Ascending aorta (tissue), 2 donors: ENCODE data around the gene VIPR1. TPM values are rescaled to one million over a fixed set of nuclear protein-coding genes. Genes with fewer than 3 reads are reported as not detected.

Experiments used
- DNase-seq, 2 donors: peaks; one replicate each; pipeline ENCODE4 v3.0.0-alpha.2; 2019; ENCODE audit warnings: low spot score in 2 of 2
- H3K27ac ChIP-seq, 2 donors: fragments of 200-600 bp; sonication (generic); one replicate each; pipeline ENCODE4 v1.5.1; 2016 to 2017; ENCODE audit warnings: mild to moderate bottlenecking in 1 of 2
- H3K27me3 ChIP-seq: fragments of 200-600 bp; sonication (generic); one replicate; pipeline ENCODE4 v1.5.1; 2017
- H3K36me3 ChIP-seq, 2 donors: fragments of 200-600 bp; sonication (generic); one replicate each; pipeline ENCODE4 v1.5.1; 2016
- H3K4me1 ChIP-seq, 2 donors: fragments of 200-600 bp; sonication (generic); one replicate each; pipeline ENCODE4 v1.5.1; 2016 to 2017; ENCODE audit warnings: mild to moderate bottlenecking in 1 of 2
- H3K4me3 ChIP-seq, 2 donors: fragments of 200-600 bp; sonication (generic); one replicate each; pipeline ENCODE4 v1.5.1; 2016 to 2017; ENCODE audit warnings: mild to moderate bottlenecking in 1 of 2
- H3K9me3 ChIP-seq, 2 donors: fragments of 200-600 bp; sonication (generic); one replicate each; pipeline ENCODE4 v1.5.1; 2016
- intact Hi-C: fragments of 100-400 bp; cut with DNase I; formaldehyde crosslinking; loops from one replicate; pipeline ENCODE4 v1.15.1; 2023
- total RNA-seq: library from RNA; depleted of rRNA; stranded (reverse); fragments of >200 nt; gene quantifications from one replicate; pipeline ENCODE4 v1.1.0, GENCODE V29; 2016
- TF ChIP-seq, protein P1 (sequence below), 3 experiments: fragments of 200-600 bp in 2 of 3; fragments of 450-650 bp in 1 of 3; sonication (generic) in 2 of 3; IDR thresholded peaks; one replicate each; pipeline ENCODE4 v1.5.1; 2016 to 2019; ENCODE audit warnings: antibody characterized with exemption in 3 of 3, mild to moderate bottlenecking in 1 of 3, moderate library complexity in 1 of 3

The VIPR1 gene
- total RNA-seq, 1 donor from 2014 or later = 3.5 TPM

DNA sequence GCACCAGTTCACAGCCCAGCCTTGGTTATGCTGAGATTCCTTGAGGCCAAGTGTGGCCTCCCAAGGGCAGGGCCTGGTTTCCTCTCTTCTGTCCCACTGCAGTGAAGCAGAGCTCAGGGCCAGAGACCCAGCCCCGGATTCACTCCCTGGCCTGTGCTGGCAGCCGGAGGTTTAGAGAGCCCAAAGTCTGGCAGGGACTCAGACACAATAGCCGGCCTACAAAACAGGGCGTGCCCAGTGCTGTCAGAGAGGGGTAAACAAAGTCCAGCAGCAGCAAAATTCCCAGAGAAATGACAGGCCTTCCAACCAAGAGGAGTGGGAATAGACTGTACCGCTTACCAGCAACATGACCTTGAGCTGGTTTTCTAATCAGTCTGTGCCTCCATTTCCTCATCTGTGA is 14.0 kb downstream of the VIPR1 start:
- Histone ChIP-seq H3K4me1 (peaks cover 22 to 34% of the 10 kb centered on the region in 2 donors), H3K36me3 (no peaks in the 10 kb centered on the region), H3K9me3 (no peaks in the 10 kb centered on the region), H3K4me3 (no peak overlapping the region), H3K27ac (peak overlapping the region; percentile 86 to 88), H3K27me3 (no peaks in the 10 kb centered on the region)
- DNase-seq = no peak
- TF ChIP-seq, protein P1, sequence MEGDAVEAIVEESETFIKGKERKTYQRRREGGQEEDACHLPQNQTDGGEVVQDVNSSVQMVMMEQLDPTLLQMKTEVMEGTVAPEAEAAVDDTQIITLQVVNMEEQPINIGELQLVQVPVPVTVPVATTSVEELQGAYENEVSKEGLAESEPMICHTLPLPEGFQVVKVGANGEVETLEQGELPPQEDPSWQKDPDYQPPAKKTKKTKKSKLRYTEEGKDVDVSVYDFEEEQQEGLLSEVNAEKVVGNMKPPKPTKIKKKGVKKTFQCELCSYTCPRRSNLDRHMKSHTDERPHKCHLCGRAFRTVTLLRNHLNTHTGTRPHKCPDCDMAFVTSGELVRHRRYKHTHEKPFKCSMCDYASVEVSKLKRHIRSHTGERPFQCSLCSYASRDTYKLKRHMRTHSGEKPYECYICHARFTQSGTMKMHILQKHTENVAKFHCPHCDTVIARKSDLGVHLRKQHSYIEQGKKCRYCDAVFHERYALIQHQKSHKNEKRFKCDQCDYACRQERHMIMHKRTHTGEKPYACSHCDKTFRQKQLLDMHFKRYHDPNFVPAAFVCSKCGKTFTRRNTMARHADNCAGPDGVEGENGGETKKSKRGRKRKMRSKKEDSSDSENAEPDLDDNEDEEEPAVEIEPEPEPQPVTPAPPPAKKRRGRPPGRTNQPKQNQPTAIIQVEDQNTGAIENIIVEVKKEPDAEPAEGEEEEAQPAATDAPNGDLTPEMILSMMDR (IDR thresholded peaks at IDR 0.05) = no peak
- intact Hi-C loops = no loop called here

DNA sequence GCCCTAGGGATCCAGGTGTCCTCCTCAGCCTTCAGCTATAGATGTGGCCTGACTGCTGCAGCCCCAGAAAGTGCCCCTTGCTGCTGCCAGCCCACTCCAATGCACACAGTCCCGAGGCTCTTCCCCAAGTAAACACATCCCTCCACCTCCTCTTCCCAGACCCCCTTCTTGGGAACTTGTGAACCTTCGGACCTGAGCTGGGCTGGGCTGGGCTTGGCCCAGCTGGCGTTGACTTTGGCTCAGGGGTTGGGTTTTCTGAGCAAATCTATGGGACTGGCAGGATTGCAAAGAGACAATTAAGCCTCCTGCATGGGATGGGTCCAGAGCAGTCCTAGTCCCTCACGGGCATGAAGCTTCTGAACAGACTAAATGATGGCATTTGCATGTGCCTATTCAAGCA is 14.7 kb downstream of the VIPR1 start:
- intact Hi-C loops = no loop called here
- TF ChIP-seq, protein P1 (IDR thresholded peaks at IDR 0.05) = no peak
- no peak overlapping the region for H3K4me3 ChIP-seq
- peaks cover 22 to 34% of the 10 kb centered on the region in 2 donors for H3K4me1 ChIP-seq
- H3K36me3 ChIP-seq = no peaks in the 10 kb centered on the region
- H3K27ac ChIP-seq = peak overlapping the region in 1 of 2 donors; percentile 88
- H3K9me3 ChIP-seq = no peaks in the 10 kb centered on the region
- no peak for DNase-seq
- no peaks in the 10 kb centered on the region for H3K27me3 ChIP-seq

DNA sequence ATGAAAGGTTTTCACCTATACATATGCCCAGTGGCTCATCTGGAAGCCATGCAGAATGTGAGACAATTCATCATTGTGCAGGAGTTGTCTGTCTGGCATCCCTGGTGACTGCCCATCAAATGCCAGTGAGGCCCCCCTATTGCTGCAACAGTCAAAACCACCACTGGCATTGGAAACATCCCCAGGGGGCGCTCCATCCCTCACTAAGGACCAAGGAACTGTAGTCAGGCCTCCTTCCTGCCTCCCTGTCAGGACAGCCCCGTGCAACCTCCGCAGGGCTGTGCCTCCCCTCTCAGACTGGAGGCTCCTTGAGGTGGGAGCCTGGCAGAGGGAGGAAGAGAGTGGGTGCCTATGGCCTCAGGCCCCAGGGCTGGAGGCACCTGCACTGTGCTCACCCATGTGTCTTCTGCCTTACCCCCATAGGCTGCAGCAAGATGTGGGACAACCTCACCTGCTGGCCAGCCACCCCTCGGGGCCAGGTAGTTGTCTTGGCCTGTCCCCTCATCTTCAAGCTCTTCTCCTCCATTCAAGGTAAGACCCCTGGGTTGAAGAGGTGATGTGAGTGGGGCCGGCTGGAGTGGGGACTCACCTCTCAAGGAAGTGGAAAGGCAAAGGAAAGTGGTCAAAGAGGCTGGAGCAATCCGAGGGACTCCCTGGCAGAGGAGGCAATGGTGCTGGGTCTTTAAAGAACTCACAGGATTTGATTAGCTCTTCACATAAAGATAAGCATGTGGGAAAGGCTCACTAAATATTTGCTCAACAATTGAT is 16.5 kb downstream of the VIPR1 start:
- Histone ChIP-seq H3K27ac (no peak overlapping the region), H3K4me1 (peaks cover 14 to 24% of the 10 kb centered on the region in 2 donors), H3K9me3 (no peaks in the 10 kb centered on the region), H3K36me3 (no peaks in the 10 kb centered on the region), H3K4me3 (no peak overlapping the region), H3K27me3 (no peaks in the 10 kb centered on the region)
- intact Hi-C loops = no loop called here
- TF ChIP-seq, protein P1 (IDR thresholded peaks at IDR 0.05) = no peak
- no peak for DNase-seq

DNA sequence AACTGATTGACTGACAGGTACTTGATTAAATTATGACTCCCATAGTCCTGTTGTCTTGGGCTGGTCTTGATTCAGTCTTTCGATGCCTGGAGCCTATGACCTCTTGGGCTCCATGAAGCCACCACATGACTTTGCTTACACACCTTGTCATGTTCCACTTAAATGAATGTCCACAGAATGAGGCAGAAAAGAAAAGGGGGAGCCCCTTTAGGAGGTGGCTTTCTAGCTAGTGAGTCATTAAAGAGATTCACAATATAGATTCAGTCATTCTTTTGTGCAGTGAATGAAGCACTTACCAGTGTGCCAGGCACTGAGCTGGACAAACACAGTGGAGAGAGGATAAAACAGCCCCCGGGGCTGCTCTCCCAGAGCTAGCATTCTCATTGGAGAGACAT is 17.1 kb downstream of the VIPR1 start:
- Histone ChIP-seq H3K36me3 (no peaks in the 10 kb centered on the region), H3K9me3 (no peaks in the 10 kb centered on the region), H3K4me1 (peaks cover 13 to 22% of the 10 kb centered on the region in 2 donors), H3K27me3 (no peaks in the 10 kb centered on the region), H3K4me3 (no peak overlapping the region), H3K27ac (no peak overlapping the region)
- DNase-seq = no peak
- TF ChIP-seq, protein P1 (IDR thresholded peaks at IDR 0.05) = no peak
- intact Hi-C loops = no loop called here

DNA sequence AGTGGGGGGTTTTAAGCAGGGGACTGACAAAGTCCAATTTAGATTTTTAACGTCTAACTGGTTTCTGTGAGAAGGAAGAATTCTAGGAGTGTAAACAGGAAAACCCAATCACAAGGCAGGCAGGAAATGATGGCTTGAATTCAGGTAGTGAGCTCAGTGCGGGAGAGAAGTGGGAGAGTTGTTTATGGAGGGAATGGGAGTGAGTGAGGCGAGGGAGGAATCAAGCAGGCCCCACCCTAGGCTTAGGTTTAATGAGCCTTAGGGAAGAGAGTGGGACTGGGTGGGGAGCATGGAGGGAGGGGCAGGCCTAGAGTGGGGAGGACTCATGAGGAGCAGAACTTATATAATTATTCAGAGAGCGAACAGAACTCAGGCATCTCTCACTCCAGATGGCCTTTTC is 17.9 kb downstream of the VIPR1 start:
- Histone ChIP-seq H3K9me3 (no peaks in the 10 kb centered on the region), H3K27ac (no peak overlapping the region), H3K36me3 (no peaks in the 10 kb centered on the region), H3K4me3 (no peak overlapping the region), H3K4me1 (peaks cover 5 to 14% of the 10 kb centered on the region in 2 donors), H3K27me3 (no peaks in the 10 kb centered on the region)
- no peak for DNase-seq
- TF ChIP-seq, protein P1 (IDR thresholded peaks at IDR 0.05) = no peak
- intact Hi-C loops = no loop called here
